HG03432 (cell line): ENCODE data around the gene RAB28.

Experiments
- ATAC-seq: cut with Tn5 transposase; IDR thresholded peaks from one replicate; pipeline ENCODE4 v1.9.1; 2021; ENCODE audit warnings: mild to moderate bottlenecking, moderate library complexity; ENCODE audit not compliant: unreplicated experiment

RAB28 gene

DNA sequence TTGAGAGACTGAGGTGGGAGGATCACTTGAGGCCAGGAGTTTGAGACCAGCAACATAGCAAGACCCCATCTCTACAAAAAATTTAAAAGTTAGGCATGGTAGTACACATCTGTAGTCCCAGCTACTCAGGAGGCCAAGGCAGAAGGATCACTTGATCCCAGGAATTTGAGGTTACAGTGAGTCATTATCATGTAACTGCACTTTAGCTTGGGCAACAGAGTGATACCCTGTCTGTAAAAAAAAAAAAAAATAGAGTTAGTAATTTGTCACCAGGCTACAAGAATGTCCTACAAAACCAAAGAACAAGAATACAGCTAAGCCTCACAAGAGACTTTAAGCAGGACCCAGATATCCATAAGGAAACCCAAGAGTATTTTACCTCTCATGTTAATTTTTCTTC, 27.0 kb upstream of the RAB28 start:
- no peak for ATAC-seq

DNA sequence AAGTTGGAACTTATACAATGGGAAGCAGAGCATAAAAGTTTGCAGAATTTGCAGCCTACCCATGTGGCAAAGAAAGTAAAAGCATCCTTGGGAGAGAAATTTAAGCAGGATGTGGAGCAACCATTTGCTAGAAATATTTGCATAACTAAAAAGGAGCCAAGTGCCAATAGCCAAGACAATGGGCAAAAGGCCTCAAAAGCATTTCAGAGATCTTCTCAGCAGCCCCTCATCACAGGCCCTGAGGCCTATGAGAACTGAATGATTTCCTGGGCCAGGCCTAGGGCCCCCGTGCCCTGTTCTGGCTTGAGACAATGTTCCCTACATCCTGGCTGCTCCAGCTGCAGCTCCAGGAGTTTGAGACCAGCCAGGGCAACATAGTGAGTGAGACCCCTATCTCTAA, 25.3 kb upstream of the RAB28 start:
- no peak for ATAC-seq

DNA sequence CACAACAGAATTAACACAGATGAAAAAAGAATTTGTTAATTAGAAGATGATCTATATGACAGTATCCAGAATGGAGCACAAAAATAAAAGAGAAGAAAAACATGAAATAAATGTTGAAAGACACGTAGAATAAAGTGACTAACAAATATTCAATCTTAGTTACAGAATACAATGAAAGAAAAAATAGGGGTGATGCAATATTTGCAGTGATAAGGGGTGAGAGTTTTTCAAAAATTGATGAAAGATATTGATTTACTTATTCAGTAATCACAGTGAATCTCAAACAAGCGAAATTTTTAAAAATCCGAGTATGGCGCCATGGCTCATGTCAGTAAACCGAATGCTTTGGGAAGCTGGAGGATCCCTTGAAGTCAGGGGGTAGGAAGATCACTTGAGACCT, 20.2 kb upstream of the RAB28 start:
- ATAC-seq = no peak

DNA sequence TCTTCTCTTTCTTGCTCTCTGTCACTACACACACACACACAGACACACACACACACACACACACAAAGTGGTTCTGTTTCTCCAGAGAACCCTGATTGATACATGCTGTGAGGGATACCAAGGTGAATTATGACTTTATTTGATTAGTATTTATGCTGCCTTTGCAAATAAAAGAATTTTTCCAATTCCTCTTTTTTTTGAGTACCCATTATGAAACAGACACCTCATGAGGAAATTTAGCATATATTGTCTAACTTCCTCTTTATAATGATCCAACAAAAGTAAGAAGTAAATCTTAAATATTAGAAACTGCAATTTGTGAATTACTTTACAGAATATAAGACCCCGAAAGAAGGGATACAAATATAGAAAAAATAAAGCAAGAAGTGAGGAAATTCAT, 14.3 kb upstream of the RAB28 start:
- ATAC-seq = no peak

DNA sequence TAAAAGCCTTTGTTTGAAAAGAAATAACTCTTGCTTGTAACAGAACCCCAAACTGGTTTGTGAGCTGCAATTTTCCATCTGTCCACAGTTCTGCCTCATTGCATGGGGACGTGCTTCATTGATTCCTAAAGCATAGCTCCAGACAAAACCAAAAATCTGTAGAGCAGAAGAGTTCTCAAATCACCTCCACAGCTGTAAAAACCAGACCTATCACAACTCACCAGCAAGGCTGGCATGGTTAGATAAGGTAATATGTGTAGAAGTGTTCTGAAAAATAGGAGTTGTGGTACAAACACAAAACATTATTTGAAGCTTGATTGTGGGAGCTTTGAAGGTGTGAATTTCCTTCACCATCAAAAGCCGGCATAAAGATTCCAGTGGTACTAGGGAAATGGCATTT, 12.5 kb upstream of the RAB28 start:
- ATAC-seq = no peak

DNA sequence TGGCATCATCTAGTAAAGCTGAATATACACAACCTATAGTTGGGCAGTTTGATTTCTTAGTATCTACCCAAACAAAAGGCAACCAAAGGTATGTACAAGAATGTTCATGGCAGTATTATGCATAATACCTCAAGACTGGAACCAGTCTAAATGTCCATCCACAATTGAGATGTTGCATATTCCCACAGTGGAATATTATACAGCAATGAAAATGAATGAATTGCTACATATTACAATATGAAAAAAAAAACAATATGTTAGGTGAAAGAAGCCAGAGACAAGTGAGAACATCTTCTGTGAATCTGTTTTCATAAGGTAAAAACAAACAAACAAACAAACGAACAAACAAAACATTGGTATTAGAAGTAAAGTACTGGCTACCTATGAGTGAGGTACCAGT, 11.6 kb upstream of the RAB28 start:
- no peak for ATAC-seq

DNA sequence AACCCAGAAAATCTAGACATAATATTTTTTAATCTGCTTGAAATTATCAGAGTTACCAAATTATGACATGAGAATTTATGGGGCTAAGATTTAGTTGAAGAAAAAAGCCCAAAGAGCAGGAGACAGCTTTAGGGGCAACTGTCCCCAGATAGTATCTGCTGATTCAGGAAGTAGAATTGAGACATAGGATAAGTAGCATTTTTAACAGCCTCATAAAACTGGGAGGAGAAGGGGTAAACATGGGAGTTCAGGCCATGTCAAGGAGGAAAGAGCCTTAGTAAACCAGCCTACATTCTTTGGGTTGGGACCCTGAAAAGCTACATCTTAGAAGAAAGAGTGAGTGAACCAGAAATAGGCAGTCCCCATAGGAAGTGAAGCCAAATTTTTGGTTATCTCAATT, 9.7 kb upstream of the RAB28 start:
- ATAC-seq = no peak

DNA sequence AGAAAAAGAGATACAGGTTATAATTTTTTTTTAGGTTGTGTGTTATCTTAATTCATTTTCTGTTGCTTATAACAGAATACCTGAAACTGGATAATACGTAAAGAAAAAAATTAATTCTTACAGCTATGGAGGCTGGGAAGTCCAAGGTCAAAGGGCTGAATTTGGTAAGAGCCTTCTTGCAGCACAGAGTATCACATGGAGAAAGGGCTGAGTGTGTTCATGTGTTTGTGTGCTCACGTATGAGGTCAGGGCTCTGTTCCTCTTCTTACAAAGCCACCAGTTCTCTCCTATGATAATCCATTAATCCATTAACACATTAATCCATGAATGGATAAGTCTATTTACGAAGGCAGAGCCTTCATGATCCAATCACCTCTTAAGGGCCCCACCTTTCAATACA, 8.6 kb upstream of the RAB28 start:
- no peak for ATAC-seq

DNA sequence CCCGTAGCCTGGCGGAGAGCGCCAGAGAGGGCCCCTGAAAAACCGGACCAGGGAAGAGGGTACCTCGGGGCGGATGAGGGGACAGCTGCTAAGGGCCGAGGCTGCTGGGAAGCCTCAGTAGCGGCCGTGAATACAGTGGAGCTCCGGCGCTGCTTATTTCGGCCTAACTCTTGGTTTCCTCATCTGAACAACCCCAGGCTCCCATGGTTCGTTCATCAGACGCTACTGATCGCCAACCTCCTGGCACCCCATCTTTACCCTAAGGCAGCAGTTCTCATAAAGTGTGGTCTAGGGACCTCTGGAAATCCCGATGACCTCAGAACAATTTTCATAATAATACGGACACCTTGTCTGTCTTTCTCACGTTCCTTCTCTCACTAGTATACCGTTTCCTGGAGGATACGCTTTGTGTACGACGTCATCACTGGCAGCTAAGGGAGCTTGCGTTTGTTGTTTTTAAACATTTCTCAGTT, 645 bp upstream of the RAB28 start:
- ATAC-seq = peak; percentile 44

DNA sequence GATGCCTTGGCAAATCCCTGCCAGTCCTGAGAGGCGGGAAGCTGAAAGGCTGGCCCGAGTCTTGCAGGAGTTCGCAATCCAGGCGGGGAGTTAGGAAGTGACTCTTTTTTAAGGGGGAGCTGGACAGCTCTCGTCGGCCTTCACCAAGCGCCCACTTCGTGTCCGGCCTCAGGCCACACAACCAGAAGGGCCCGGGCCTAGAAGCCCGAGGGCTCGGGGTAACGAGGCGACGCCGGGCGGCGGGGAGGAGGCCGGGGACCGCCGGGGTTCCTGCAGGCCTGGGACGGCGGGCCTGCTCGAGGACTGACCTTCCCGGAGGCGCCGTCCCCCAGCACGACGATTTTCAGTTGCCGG, 395 bp downstream of the RAB28 start:
- ATAC-seq = peak; percentile 27

DNA sequence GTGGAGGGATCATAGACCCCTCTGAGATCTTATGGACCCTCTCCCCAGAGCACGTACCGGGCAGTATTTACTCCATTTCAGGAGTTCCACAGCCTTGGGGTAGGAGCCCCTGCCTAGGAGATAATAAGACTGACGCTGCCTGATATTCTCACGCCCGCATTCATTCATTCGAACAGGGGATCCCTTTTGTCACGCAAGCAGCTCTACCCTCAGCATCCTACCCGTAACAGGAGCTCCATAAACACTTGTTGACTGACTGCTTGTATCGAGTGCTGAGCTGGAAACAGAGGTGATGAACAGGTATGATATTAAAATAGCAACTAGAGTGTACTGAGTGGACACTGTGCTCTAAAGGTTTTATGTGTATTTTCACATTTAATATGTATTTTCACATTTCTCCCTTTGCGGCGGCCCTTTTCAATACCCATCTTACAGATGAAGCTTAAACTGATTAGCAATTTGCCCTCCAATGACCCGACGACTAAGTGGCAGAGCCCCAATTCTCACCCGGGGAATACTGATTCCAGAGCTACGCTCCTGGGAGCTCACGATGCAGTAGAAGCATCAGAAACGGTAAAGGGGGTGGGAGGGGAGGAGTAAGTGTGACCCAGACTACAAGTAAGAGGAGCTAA, 888 bp downstream of the RAB28 start:
- peak; percentile 3 for ATAC-seq

DNA sequence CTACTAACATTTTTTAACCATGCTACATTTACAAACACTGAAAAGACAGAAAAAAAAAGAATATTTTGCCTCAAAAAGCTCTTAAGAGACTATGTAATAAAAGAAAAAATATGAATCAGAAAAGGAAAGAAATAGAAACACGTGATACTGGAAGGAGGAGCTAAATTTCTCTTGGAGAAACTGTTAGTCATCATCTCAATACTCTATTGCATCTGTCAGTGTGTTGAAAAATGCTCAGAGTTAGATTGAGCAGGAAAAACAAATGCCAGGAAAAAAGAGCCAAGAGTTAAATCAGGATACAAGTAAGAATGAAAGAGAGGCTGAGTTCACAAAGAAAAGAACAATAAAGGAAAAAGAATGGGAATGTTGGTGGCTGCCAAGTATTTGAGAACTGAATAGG, 2.6 kb downstream of the RAB28 start:
- no peak for ATAC-seq

DNA sequence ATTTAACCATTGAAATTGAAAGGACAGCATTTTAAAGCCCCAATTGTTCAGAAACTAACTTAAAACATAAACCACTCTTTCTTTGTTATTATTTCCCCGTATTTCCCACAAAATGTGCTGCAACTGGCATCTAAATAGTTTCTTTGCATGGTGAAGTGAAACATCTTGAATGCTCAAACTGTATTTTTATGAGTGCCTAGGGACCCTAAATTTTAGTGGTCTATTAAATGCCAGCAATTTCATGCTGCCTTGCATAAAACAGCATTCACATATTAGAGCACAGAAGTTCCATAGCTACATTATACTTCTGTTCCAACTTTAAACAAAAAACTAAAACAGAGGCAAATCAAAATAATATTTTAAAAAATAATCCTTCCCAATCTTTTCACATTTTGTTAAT, 5.4 kb downstream of the RAB28 start:
- ATAC-seq = no peak

DNA sequence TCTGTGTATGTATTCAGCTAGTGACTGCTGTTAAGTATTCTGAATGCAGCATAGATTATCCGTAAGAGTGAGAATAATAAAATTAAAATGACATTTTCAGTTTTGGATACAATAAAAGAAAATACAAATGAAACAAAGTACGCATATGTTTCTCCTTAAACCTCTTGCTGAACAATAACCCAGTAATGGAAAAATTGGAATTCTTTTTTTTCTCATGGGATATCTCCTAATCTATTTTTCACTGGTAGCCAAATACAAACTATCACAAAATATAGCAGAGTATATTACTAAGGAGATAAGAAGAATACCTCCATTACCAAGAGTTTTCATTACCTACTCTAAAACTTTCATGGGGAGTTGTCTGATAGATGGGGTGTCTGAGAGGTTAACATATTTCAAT, 6.0 kb downstream of the RAB28 start:
- no peak for ATAC-seq

DNA sequence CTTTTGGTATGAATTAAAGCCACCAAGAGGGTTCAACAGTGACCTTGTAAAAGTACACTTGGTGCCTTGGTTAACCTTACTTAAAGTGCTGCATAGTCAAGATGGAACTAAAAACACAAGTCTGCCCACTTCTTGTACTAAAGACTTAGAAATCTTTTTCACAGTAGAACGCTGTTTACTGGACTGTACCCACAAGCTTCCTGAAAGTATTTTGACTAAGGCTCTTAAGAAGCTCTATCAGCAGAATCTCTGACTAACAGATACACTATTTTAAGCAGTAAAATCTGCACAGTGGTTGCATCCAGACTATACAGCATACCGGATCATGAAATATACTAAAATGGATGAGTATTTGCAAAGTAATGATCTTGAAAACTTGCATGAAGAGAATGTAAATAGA, 7.2 kb downstream of the RAB28 start:
- peak; percentile 84 for ATAC-seq

DNA sequence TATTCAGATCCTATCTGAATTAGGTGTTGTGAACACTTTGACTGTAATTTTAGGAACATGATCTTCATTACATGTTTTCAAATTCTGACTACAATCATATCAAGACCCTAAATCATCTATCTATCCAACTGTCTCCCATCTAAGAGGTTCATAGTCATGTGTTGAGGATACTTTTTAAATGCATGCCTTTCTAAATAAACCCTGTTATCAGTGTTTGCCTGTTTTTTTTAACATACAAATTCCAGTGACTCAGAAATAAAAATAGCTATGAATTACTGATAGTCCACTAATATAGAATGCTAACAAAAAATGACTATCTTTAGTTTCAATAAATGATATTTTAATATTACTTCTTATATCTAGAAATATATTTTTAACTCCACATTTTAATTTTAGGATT, 8.0 kb downstream of the RAB28 start:
- no peak for ATAC-seq

DNA sequence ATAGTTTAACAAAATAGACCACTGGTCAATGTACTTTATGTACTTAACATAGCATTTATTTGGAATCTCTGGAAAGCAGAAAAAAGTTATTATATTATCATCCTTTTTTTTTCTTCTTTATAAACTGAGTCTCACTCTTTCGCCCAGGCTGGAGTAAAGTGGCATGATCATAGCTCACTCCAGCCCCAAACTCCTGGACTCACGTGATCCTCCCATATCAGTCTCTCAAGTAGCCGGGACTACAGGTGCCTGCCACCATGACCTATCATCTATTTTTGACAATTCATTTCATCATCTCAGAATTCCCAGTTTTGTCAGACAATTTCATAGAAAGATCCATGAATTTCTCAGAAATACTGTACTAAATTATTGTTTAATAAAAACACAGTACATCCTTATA, 12.7 kb downstream of the RAB28 start:
- ATAC-seq = no peak

DNA sequence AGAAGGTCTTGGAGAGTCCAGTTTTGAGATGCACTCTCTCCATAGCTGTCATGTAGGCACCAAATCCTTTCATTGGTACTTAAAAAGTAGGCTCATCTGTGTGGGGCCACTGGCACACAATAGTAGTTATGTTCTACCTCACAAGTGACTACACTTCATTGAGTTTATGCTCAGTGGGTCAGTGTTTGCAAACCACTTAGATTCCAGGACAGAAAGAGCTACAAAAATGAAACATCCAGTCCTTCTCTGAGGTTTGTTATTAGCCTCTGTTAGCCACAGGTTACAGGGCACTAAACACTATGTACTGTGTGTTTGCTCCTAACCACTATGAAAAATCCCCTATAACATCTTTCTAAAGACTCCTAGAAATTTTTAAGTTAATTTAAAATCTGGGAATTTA, 13.8 kb downstream of the RAB28 start:
- peak; percentile 84 for ATAC-seq

DNA sequence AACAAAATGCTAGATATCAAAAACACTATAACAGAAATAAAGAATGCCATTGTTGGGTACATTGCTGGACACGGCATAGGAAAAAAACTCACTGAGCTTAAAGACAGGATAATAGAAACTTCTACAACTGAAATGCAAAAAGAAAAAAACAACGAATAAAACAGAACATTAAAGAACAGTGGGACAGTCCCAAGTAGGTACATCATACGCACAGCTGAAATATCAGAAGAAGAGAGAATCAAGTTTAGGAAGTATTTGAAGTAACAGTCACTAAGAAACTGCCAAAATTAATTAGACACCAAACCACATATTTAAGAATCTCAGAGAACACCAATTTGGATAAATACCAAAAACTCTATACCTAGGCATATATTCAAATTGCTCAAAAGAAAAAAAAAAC, 19.2 kb downstream of the RAB28 start:
- no peak for ATAC-seq

DNA sequence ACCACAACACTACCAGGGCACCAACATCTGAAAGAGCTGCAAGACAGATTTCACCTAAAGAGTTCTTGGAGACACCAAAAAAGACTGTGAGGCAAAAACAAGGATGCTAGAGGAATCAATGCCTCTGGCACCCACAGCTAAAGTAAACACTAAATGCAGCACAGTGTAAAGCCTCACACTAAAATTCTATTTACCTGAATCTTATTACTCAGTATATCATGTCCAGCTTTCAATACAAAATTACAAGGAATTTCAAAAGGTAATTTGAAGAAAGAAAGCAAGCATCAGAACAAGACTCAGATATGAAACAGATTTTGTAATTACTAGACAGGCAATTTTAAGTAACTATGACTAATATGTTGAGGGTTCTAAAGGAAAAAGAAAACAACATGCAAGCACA, 19.6 kb downstream of the RAB28 start:
- no peak for ATAC-seq

DNA sequence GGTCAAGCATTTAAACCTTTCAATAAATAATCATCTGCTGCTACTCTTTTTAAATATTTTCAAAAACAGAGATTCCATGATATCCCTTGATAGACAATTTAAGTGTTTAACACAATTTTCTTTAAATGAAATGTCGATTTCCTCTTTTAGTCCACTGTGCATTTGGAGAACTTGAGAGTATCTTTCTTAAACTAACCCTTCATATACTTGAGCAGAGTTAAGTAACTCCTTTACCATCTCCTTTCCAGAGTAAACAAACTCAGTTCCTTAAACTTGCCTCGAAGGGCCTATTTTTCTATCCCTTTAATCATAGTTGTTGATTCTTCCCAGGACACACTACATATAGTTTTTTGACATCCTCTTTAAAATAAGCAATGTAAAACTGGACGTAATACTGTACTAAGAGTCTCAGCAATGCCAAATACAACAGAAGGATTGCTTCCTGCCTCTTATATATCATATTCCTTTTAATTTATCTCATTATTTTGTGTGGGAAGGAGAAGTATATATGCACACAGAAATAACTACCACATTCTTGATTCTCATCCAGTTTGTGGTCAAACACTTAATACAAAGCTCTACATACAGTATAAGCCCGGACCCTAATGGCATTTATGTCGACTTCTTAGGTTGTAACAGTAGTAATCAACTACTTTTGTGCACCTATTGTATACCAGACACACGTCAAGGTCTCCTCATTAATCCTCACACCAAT, 22.8 kb downstream of the RAB28 start:
- ATAC-seq = no peak

DNA sequence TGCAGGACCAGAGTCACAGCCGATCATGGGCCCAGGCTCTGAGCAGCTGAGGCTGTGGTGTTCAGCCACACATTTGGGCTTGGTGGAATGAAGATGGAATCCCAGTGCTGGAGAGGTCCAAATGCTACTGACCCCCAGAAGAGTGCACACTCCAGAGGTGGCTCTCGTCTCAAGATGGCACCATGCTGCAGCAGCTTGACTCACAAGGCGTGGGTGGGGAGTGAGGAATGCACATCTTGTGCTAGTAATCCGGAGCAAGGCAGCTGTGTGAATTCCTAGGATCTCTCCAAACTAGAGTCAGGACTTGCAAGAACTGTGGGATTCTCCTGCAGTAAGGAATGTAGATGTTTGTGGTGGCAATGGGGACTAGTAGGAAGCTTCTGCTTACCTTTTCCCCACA, 28.7 kb downstream of the RAB28 start:
- no peak for ATAC-seq

DNA sequence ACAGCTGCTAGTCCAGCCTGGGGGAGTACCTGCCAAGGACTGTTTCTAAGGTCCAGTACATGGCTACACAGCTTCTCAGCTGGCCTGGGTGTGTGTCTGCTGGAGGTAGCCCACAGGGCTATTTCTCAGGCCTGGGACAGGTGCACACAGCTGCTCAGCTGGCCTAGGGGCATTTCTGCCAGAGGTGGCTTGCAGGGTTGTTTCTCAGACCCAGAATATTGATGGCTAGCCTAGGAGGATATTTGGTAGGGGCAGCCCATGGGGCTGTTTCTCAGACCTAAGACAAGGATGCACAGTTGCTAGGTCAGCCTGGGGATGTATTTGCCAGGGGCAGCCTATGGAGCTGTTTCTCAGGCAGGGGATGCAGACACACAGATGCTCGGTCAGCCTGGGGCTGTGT, 29.4 kb downstream of the RAB28 start:
- ATAC-seq = no peak
